H9 (cell line): ENCODE results near the gene KCNMA1. TPM values are rescaled to one million over a fixed set of nuclear protein-coding genes. Genes with fewer than 3 reads are reported as not detected.

ENCODE experiments used
- DNase-seq: peaks from one replicate; pipeline ENCODE4 v3.0.0-alpha.2; 2017
- H2AFZ ChIP-seq: one replicate; pipeline ENCODE4 v1.6.1; 2013; ENCODE audit warnings: mild to moderate bottlenecking, low read length, control low read depth, moderate library complexity
- H2AK5ac ChIP-seq: 2 replicates; pipeline ENCODE4 v1.6.1; 2013; ENCODE audit warnings: low read length, control low read depth, mixed read lengths; ENCODE audit not compliant: insufficient read length
- H2BK120ac ChIP-seq: one replicate; pipeline ENCODE4 v1.6.1; 2013; ENCODE audit warnings: low read depth, mild to moderate bottlenecking, low read length, control low read depth, inconsistent platforms; ENCODE audit not compliant: poor library complexity, severe bottlenecking
- H2BK12ac ChIP-seq: 2 replicates; pipeline ENCODE4 v1.6.1; 2013; ENCODE audit warnings: low read length, control low read depth, mixed read lengths, low read depth; ENCODE audit not compliant: insufficient read length
- H2BK15ac ChIP-seq: 2 replicates; pipeline ENCODE4 v1.6.1; 2013; ENCODE audit warnings: low read depth, low read length, control low read depth
- H2BK20ac ChIP-seq: one replicate; pipeline ENCODE4 v1.6.1; 2013; ENCODE audit warnings: low read depth, mild to moderate bottlenecking, low read length, control low read depth, inconsistent platforms; ENCODE audit not compliant: poor library complexity, severe bottlenecking
- H2BK5ac ChIP-seq: 2 replicates; pipeline ENCODE4 v1.6.1; 2013; ENCODE audit warnings: low read length, control low read depth, mixed read lengths; ENCODE audit not compliant: insufficient read length
- H3K14ac ChIP-seq: 2 replicates; pipeline ENCODE4 v1.6.1; 2013; ENCODE audit warnings: low read length, control low read depth; ENCODE audit not compliant: insufficient read depth
- H3K18ac ChIP-seq: 2 replicates; pipeline ENCODE4 v1.6.1; 2013; ENCODE audit warnings: low read depth, mild to moderate bottlenecking, mixed read lengths, low read length, control low read depth; ENCODE audit not compliant: insufficient read length
- H3K23ac ChIP-seq: 2 replicates; pipeline ENCODE4 v1.6.1; 2013; ENCODE audit warnings: low read length, control low read depth, mixed read lengths, low read depth; ENCODE audit not compliant: insufficient read length
- H3K23me2 ChIP-seq: 2 replicates; pipeline ENCODE4 v1.6.1; 2013; ENCODE audit warnings: low read depth, mild to moderate bottlenecking, mixed read lengths, low read length, control low read depth; ENCODE audit not compliant: insufficient read length, poor library complexity, severe bottlenecking
- H3K27ac ChIP-seq: 2 replicates; pipeline ENCODE4 v1.5.1; 2013; ENCODE audit warnings: low read length, control low read depth, mixed read lengths, low read depth; ENCODE audit not compliant: insufficient read length
- H3K27me3 ChIP-seq: 2 replicates; pipeline ENCODE4 v1.6.1; 2013; ENCODE audit warnings: low read length, control low read depth, inconsistent platforms; ENCODE audit not compliant: insufficient read depth
- H3K4ac ChIP-seq: 2 replicates; pipeline ENCODE4 v1.6.1; 2013; ENCODE audit warnings: low read depth, mild to moderate bottlenecking, control low read depth, inconsistent platforms, low read length, moderate library complexity
- H3K4me1 ChIP-seq: 2 replicates; pipeline ENCODE4 v1.6.1; 2013; ENCODE audit warnings: low read length, control low read depth, inconsistent platforms; ENCODE audit not compliant: insufficient read depth
- H3K4me2 ChIP-seq: 2 replicates; pipeline ENCODE4 v1.6.1; 2013; ENCODE audit warnings: low read length, control low read depth, mixed read lengths; ENCODE audit not compliant: insufficient read length, insufficient read depth
- H3K56ac ChIP-seq: 2 replicates; pipeline ENCODE4 v1.6.1; 2013; ENCODE audit warnings: low read depth, mild to moderate bottlenecking, mixed read lengths, low read length, control low read depth; ENCODE audit not compliant: insufficient read length
- H3K79me1 ChIP-seq: 2 replicates; pipeline ENCODE4 v1.6.1; 2013; ENCODE audit warnings: low read depth, mild to moderate bottlenecking, moderate library complexity, low read length, control low read depth, inconsistent platforms; ENCODE audit not compliant: insufficient read depth, poor library complexity, severe bottlenecking
- H3K79me2 ChIP-seq: 2 replicates; pipeline ENCODE4 v1.6.1; 2013; ENCODE audit warnings: low read length, control low read depth, inconsistent platforms; ENCODE audit not compliant: insufficient read depth
- H3K9ac ChIP-seq: 2 replicates; pipeline ENCODE4 v1.6.1; 2013; ENCODE audit warnings: low read length, control low read depth, mixed read lengths; ENCODE audit not compliant: insufficient read length; ENCODE audit errors: extremely low read depth
- H3K9me3 ChIP-seq: one replicate; pipeline ENCODE4 v1.6.1; 2013; ENCODE audit warnings: low read depth, low read length, inconsistent platforms; ENCODE audit not compliant: control insufficient read depth
- H3T11ph ChIP-seq: one replicate; pipeline ENCODE4 v1.6.1; 2013; ENCODE audit warnings: mild to moderate bottlenecking, low read length, control low read depth, inconsistent platforms
- H4K20me1 ChIP-seq: one replicate; pipeline ENCODE4 v1.6.1; 2013; ENCODE audit not compliant: control insufficient read depth, insufficient read length, insufficient read depth
- H4K5ac ChIP-seq: 2 replicates; pipeline ENCODE4 v1.6.1; 2013; ENCODE audit warnings: low read depth, mild to moderate bottlenecking, mixed read lengths, low read length, control low read depth; ENCODE audit not compliant: insufficient read length
- H4K8ac ChIP-seq: replicated peaks from 2 replicates; pipeline ENCODE4 v1.6.1; 2013; ENCODE audit warnings: low read length, control low read depth, mixed read lengths, low read depth; ENCODE audit not compliant: insufficient read length
- H4K91ac ChIP-seq: 2 replicates; pipeline ENCODE4 v1.6.1; 2013; ENCODE audit warnings: low read depth, mild to moderate bottlenecking, moderate library complexity, mixed read lengths, low read length, control low read depth; ENCODE audit not compliant: insufficient read length
- H3K27ac Mint-ChIP-seq, 3 experiments: 2 replicates in 2 of 3; 3 replicates in 1 of 3; pipeline ENCODE4 v1.8.0; 2020 to 2021; ENCODE audit warnings: mixed read lengths in 3 of 3, mild to moderate bottlenecking in 1 of 3, moderate library complexity in 1 of 3
- H3K27me3 Mint-ChIP-seq: 2 replicates; pipeline ENCODE4 v1.8.0; 2021; ENCODE audit warnings: low read depth, mild to moderate bottlenecking, moderate library complexity, mixed read lengths
- H3K36me3 Mint-ChIP-seq, 3 experiments: 2 replicates in 2 of 3; 3 replicates in 1 of 3; pipeline ENCODE4 v1.8.0; 2020 to 2021; ENCODE audit warnings: low read depth in 3 of 3, mixed read lengths in 3 of 3; ENCODE audit not compliant: insufficient read depth in 1 of 3
- H3K4me1 Mint-ChIP-seq, 2 experiments: 2 replicates each; pipeline ENCODE4 v1.8.0; 2020; ENCODE audit warnings: mixed read lengths in 2 of 2
- H3K4me3 Mint-ChIP-seq, 2 experiments: 2 replicates in 1 of 2; 3 replicates in 1 of 2; pipeline ENCODE4 v1.8.0; 2020 to 2021; ENCODE audit warnings: mild to moderate bottlenecking in 2 of 2, mixed read lengths in 2 of 2, moderate library complexity in 1 of 2
- H3K9me3 Mint-ChIP-seq, 2 experiments: 2 replicates in 1 of 2; 3 replicates in 1 of 2; pipeline ENCODE4 v1.8.0; 2020; ENCODE audit warnings: mild to moderate bottlenecking in 2 of 2, mixed read lengths in 2 of 2, moderate library complexity in 1 of 2
- WGBS: extraction: QIAGEN DNeasy Blood & Tissue Kit; methylation state at CpG from one replicate; pipeline ENCODE4 v1.1.7; 2013; ENCODE audit warnings: missing lambda C conversion rate, low lambda C conversion rate, mixed read lengths; ENCODE audit not compliant: insufficient read length; ENCODE audit errors: extremely low coverage; 5-methylcytosine and 5-hydroxymethylcytosine counted together
- total RNA-seq: library from RNA; stranded (reverse); gene quantifications from 2 replicates; pipeline ENCODE4 v1.2.1, GENCODE V29; 2021
- TF ChIP-seq, protein P1 (sequence below): fragments of 200-600 bp; sonication (generic); conservative IDR thresholded peaks from 3 replicates; pipeline ENCODE4 v1.8.0; 2021; ENCODE audit warnings: antibody characterized with exemption, mild to moderate bottlenecking

Gene KCNMA1
- total RNA-seq, 1 experiment from 2014 or later: 2.0 TPM

- H2BK120ac ChIP-seq: no peak overlapping the region
- H2BK12ac ChIP-seq: no peak overlapping the region
- no peaks in the 10 kb centered on the region for H3K79me1 ChIP-seq
- Mint-ChIP-seq H3K27ac (no peak overlapping the region), H3K36me3 (peaks cover 0 to 4% (median 2%) of the 10 kb centered on the region in 3 experiments; a peak in 3 of 7 replicates), H3K27me3 (peaks cover 6% of the 10 kb centered on the region; the same call in 1 of the 2 replicates), H3K9me3 (peaks cover 5% of the 10 kb centered on the region in 2 experiments; a peak in 4 of 5 replicates), H3K4me1 (no peaks in the 10 kb centered on the region), H3K4me3 (no peak overlapping the region)
- TF ChIP-seq, protein P1, sequence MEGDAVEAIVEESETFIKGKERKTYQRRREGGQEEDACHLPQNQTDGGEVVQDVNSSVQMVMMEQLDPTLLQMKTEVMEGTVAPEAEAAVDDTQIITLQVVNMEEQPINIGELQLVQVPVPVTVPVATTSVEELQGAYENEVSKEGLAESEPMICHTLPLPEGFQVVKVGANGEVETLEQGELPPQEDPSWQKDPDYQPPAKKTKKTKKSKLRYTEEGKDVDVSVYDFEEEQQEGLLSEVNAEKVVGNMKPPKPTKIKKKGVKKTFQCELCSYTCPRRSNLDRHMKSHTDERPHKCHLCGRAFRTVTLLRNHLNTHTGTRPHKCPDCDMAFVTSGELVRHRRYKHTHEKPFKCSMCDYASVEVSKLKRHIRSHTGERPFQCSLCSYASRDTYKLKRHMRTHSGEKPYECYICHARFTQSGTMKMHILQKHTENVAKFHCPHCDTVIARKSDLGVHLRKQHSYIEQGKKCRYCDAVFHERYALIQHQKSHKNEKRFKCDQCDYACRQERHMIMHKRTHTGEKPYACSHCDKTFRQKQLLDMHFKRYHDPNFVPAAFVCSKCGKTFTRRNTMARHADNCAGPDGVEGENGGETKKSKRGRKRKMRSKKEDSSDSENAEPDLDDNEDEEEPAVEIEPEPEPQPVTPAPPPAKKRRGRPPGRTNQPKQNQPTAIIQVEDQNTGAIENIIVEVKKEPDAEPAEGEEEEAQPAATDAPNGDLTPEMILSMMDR: no peak
- no peak for DNase-seq
- no peak overlapping the region for H2AK5ac ChIP-seq
- H3K79me2 ChIP-seq: no peaks in the 10 kb centered on the region
- no peak overlapping the region for H2BK5ac ChIP-seq
- H3K4me2 ChIP-seq: no peak overlapping the region
- H3K23ac ChIP-seq: no peak overlapping the region
- H3K27ac ChIP-seq: no peak overlapping the region
- H2BK15ac ChIP-seq: no peak overlapping the region
- no CpG with 5 or more reads among the region's 7 CpGs for WGBS
- no peak overlapping the region for H3T11ph ChIP-seq
- H2AFZ ChIP-seq: no peak overlapping the region
- H3K9me3 ChIP-seq: no peaks in the 10 kb centered on the region
- H4K91ac ChIP-seq: no peak overlapping the region
- no peaks in the 10 kb centered on the region for H4K20me1 ChIP-seq
- no peak overlapping the region for H4K8ac ChIP-seq
- H3K9ac ChIP-seq: no peak overlapping the region
- H3K27me3 ChIP-seq: no peaks in the 10 kb centered on the region
- H4K5ac ChIP-seq: no peak overlapping the region
- no peaks in the 10 kb centered on the region for H3K23me2 ChIP-seq
- H3K4me1 ChIP-seq: no peaks in the 10 kb centered on the region
- no peak overlapping the region for H3K14ac ChIP-seq
- no peak overlapping the region for H3K4ac ChIP-seq
- no peak overlapping the region for H3K56ac ChIP-seq
- H2BK20ac ChIP-seq: no peak overlapping the region
- no peak overlapping the region for H3K18ac ChIP-seq
These were observed 404.1 kb downstream of the KCNMA1 start for GRCh38 chr10:77233466-77233865.
